GM10266 (cell line): Measurements from ENCODE around the gene MOB3C.

Source experiments
- DNase-seq: peaks from one replicate; pipeline ENCODE4 v3.0.0; 2012; ENCODE audit errors: extremely low spot score
- CTCF ChIP-seq: IDR thresholded peaks from 2 replicates; pipeline ENCODE4 v1.5.1; 2012; ENCODE audit warnings: mild to moderate bottlenecking, low read depth; ENCODE audit not compliant: control insufficient read depth, insufficient read depth; ENCODE audit errors: missing control alignments

MOB3C gene

GRCh38 chr1:46613661-46614603 is 2.7 kb downstream of the MOB3C start:
- peak; percentile 80 for DNase-seq
- TF ChIP-seq CTCF, result no peak

GRCh38 chr1:46612937-46613660 is 3.5 kb downstream of the MOB3C start:
- TF ChIP-seq CTCF, result no peak
- no peak for DNase-seq

- no peak for DNase-seq
- TF ChIP-seq CTCF, result no peak
Observed at GRCh38 chr1:46611691-46612221, 4.9 kb downstream of the MOB3C start.

GRCh38 chr1:46607345-46608130 is 9.1 kb downstream of the MOB3C start:
- TF ChIP-seq CTCF, result no peak

GRCh38 chr1:46606255-46606965 is 10.2 kb downstream of the MOB3C start:
- DNase-seq, result no peak

More at GRCh38 chr1:46607345-46608130, 9.1 kb downstream of the MOB3C start:
- DNase-seq, result no peak

More at GRCh38 chr1:46606255-46606965, 10.2 kb downstream of the MOB3C start:
- no peak for TF ChIP-seq CTCF
